GM19240 (cell line): ENCODE data around the gene NDUFS4.
"Not testable (repeated sequence)": the region's sequence is repeated elsewhere in the genome, so short reads cannot be mapped to it uniquely, and the experiment has no call there.

ENCODE experiments used
- DNase-seq: peaks from one replicate; pipeline ENCODE4 v3.0.0; 2011; ENCODE audit warnings: low spot score; ENCODE audit not compliant: insufficient read length

Gene NDUFS4

DNA sequence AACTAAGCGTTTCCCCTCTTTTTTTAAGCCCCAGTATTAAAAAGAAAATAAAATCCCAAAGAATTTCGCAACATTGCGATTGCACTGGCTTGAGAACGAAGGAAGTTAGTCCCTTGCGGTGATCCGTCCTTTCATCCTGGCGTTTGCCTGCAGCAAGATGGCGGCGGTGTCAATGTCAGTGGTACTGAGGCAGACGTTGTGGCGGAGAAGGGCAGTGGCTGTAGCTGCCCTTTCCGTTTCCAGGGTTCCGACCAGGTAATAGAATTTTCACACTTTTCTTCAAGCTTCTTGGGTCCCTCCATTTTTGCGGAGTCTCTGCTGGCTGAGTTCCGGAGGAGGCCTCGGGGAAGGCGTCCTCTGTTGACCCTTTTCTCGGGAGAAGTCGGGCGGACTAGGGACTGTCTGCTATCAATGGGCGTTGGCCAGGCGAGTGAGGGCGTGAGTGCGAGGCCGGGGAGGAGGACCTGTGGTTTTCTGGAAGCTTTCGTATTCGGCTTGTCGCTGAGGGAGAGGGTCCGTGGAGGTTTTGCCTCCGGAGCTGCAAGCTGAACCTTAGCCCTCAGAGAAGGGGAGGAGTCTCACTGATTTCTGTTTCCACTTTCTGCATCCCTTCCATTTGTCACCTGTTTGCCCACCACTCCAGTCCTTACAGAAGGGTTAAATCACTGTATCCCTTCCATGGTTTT is at the start of gene NDUFS4:
Gene NDUFS4 (plus strand): TSS at position 134 of the 686 bp plus-strand sequence. CDS start 24 bp downstream, at position 158.
- DNase-seq = peak; percentile 60

DNA sequence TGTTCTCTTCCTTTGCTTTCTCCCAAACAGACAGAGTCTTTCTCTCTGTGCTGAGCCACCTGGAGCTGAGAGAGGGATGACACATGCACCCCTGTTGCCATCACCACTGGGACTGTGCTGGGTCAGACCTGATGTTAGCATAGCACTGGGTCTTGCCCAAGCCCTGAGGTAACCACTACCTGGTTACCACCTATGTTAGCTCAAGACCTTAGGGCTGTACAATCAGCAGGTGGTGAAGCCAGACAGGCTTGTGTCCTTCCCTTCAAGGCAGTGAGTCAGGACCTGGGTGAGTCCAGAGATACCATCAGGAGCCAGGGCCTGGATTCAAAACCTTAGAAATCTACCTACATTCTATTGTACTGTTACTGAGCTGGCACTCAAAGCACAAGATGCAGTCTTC is 47.9 kb upstream of the NDUFS4 start:
- no peak for DNase-seq

DNA sequence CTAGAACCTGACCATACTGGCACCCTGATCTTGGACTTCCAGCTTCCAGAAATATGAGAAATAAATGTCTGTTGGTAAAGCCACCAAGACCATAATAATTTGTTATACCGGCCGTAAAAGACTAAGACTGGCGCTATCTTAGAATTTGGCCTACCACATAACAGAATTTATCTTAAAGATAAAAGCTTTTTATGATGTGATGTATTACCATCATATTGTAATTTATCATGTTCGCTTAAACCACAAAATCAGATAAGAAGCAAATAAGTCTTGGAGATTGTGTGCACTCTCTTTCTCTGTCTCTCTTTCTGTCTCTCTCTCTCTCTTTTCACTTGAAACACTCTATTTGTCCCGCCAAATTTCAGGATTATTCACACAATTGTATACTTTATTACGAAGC is 44.5 kb upstream of the NDUFS4 start:
- DNase-seq = no peak

GRCh38 chr5:53520813-53521212 is 39.6 kb upstream of the NDUFS4 start:
- DNase-seq = no peak

DNA sequence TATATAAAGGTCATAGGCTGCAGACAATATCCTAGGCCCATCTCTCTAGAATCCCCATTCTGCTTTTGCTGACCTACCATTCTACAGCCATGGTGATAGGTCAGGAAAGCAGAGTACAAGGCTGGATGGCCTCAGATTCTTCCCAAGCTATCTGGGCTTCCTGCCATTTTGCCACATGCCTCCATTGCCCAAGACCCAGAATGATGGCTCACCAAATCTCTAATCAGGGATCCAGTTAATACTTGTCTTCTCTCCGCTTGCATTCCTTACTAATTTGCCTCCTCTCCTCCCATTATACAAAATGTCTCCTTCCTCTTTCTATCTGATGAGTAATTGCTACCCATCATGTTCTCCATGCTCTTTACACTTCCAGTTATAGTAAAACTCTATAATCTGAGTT is 22.7 kb upstream of the NDUFS4 start:
- DNase-seq = no peak

DNA sequence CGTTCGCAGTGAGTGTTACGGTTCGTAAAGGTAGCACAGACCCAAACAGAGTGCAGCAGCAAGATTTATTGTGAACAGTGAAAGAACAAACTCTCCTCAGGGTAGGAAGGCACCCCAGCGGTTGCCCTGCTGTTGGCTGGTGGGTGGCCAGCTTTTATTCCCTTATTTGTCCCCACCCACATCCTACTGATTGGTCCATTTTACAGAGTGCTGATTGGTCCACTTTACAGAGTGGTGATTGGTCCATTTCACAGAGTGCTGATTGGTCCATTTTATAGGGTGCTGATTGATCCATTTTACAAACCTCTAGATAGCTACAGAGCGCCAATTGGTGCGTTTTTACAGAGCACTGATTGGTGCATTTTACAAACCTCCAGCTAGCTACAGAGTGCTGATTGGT is 19.7 kb upstream of the NDUFS4 start:
- not testable (repeated sequence) for DNase-seq

- DNase-seq = no peak
Measured at GRCh38 chr5:53541859-53542258, 18.6 kb upstream of the NDUFS4 start.

GRCh38 chr5:53542926-53543325 is 17.5 kb upstream of the NDUFS4 start:
- no peak for DNase-seq

DNA sequence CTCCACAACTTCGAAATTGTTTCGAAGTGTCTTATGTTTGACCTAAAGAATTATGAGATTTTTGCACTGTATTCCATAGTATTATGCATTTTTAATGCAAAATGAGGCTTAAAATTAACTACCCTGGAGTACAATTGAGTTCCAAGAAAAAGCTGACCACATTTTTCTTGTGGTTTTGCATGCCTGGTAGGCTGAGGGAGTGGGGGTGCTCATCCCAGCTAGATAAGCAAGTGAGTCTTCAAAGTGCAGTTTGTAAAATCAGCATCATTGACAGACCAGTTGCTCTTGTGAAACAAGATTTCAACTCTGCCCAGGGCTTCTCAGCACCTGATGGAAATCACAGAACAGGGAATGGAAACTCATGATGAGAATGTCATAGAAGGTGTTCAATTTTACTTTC is 17.0 kb upstream of the NDUFS4 start:
- DNase-seq = no peak

DNA sequence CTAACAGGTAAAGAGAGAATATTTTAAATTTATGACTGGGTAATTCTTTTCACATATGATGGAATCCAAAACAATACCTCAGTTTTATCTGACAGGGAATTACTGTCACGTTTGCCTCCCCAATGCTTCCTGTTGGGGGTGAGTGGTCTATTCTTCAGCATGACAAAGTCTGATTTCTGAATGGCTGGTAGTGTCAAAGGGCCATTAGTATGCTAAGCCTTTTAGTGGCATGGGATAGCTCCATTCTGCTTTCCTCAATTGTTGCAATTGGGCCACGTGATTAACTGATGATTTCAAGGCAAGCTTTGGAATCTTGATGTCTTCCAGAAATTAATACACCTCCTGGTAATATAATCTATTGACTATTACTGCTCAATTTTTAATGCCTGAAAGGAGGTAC is 14.7 kb upstream of the NDUFS4 start:
- no peak for DNase-seq

- DNase-seq = no peak
Measured at GRCh38 chr5:53547226-53547625, 13.2 kb upstream of the NDUFS4 start.

DNA sequence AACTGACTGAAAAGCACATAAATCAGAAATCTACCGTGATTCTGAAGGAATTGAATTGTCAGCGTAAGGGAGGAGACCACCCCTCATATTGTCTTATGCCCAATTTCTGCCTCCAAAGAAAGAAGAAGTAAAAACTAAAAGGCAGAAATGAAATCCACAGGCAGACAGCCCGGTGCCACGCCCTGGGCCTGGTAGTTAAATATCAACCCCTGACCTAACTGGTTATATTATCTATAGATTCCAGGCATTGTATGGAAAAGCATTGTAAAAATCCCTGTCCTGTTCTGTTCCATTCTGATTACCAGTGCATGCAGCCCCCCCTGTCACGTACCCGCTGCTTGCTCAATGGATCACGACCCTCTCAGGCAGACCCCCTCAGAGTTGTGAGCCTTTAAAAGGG is 11.9 kb upstream of the NDUFS4 start:
- DNase-seq = not testable (repeated sequence)

DNA sequence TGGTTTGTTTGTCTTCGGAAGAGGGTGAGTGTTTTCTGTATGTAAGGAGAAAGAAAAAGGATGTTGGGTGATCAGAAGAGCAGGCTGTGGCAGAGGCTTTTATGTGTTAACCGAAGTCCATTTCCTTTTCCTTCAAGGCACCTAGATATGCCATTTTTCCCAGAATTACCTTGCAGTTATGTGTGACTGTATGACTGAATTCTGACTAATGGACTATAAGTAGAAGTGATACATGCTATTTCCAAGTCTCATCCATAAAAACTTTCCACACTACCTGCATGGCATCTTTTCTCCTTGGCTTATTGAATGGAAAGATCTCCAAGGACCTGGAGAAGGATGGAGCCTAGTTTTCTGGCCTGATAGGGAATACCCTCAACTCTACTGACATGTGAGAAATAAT is 10.6 kb upstream of the NDUFS4 start:
- no peak for DNase-seq

GRCh38 chr5:53552561-53552960 is 7.9 kb upstream of the NDUFS4 start:
- DNase-seq = no peak

DNA sequence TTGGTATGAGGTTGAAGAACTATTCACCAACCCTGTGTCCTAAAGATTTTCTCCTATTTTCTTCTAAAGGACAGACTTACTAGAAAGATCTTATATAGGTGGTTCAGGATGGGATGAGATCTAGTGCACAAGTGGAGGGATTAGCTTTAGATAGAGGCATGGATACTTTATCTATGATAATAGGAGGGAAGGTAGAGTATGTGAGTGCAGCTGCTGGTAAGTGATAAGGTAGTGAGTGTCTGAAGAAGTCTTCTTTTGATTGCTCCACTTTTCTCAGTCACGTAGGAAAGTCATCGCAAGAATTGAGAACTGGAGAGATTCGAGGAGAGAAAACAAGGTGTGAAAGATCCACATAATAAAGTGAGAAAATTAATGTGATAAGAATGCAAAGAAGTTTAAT is 6.0 kb upstream of the NDUFS4 start:
- DNase-seq = no peak

- DNase-seq = no peak
Measured at GRCh38 chr5:53555160-53555559, 5.3 kb upstream of the NDUFS4 start.

- DNase-seq = no peak
Measured at GRCh38 chr5:53556001-53556400, 4.4 kb upstream of the NDUFS4 start.

- DNase-seq = no peak
Measured at GRCh38 chr5:53557386-53557785, 3.1 kb upstream of the NDUFS4 start.

- DNase-seq = no peak
Measured at GRCh38 chr5:53558966-53559365, 1.5 kb upstream of the NDUFS4 start.

DNA sequence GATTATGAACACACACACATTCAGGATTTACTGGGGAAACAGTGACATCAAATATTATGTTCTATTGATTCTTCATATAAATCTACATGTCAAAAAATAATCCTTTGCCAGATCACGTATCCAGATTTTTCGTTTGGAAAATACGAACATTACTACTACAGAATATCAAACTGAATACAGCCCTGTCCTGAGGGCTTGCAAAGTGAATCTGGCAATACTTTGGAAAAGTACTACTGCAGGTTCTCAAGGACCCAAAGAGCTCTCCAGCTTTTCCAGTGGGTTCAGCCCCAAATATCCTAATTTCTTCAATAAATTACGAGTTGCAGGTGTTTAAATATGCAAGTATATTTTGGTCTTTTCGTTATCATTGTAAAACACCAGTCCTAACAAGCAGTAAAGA is 411 bp upstream of the NDUFS4 start:
- no peak for DNase-seq

- DNase-seq = no peak
Measured at GRCh38 chr5:53568401-53568800, 8.0 kb downstream of the NDUFS4 start.

DNA sequence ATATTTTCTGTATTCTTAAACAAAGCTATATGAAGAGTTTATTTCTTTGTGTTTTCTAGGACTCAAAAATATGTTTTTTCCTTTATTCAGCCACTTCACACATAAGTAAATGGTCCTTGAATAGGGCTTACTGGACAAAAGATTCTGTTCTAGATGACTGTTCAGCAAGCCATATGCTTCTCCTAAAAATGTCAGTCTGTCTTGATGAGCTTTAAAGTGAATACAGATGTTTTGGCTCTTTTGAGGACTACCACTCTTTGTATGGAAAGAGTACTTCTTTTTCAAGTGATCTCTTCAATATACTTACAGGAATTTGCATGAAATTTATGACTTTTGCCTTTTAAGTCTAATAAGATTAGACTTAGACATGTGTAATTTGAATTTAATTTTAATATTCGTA is 8.4 kb downstream of the NDUFS4 start:
- no peak for DNase-seq

DNA sequence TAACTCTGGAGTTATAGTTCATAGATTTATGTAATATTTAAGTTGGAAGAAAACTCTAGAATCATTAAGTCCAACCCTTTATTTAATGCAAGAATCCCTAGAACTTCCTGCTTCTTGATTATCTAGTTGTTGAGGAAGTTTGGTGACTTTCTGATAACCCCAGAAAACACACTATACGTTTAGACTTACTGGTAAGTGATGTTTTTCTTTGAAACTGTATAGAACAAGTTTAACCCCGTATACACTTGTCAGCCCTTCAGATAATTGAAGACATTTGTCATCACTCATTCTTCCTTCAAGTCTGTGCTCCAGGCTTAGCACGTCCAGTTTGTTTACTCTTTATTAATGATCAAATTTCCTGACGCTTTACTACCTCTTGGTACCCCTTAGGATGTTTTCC is 9.0 kb downstream of the NDUFS4 start:
- no peak for DNase-seq

DNA sequence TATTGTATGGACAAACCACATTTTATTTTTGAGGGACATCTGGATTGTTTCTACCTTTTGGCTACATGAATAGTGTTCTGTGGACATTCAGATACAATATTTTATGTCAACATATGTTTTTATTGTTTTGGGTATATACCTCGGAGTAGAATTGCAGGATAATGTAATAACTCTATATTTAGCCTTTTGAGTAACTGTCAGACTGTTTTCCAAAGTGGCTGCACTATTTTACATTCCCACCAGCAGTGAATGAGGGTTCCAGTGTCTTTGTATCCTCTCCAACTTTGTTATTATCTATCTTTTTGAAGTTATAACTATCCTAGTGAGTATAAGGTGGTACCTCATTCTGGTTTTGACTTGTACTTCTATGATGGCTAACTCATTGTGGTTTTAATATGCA is 11.0 kb downstream of the NDUFS4 start:
- DNase-seq = no peak
